Activated CD4-positive, alpha-beta T cell treated with anti-CD3 and anti-CD28 coated beads for 24 hours (primary cell): ENCODE measurements around the gene EFNA2.

ENCODE experiments used
- DNase-seq, 2 donors: peaks; one replicate each; pipeline ENCODE4 v3.0.0-alpha.2; 2020; ENCODE audit warnings: low read depth in 2 of 2

EFNA2 gene

GRCh38 chr19:1284293-1284978, 1.2 kb upstream of the EFNA2 start:
- DNase-seq = no peak

- DNase-seq = no peak
These were observed 515 bp upstream of the EFNA2 start for GRCh38 chr19:1284979-1285736.

- DNase-seq = no peak
These were observed 1.0 kb downstream of the EFNA2 start for GRCh38 chr19:1286487-1287353.

- no peak for DNase-seq
These were observed 1.9 kb downstream of the EFNA2 start for GRCh38 chr19:1287354-1288225.

GRCh38 chr19:1288226-1288612, 2.5 kb downstream of the EFNA2 start:
- DNase-seq = no peak

- no peak for DNase-seq
These were observed 3.4 kb downstream of the EFNA2 start for GRCh38 chr19:1288833-1289685.

- no peak for DNase-seq
These were observed 4.0 kb downstream of the EFNA2 start for GRCh38 chr19:1289686-1290025.

GRCh38 chr19:1290196-1290702, 4.6 kb downstream of the EFNA2 start:
- DNase-seq = no peak

GRCh38 chr19:1290703-1291651, 5.3 kb downstream of the EFNA2 start:
- DNase-seq = no peak

- DNase-seq = no peak
These were observed 6.2 kb downstream of the EFNA2 start for GRCh38 chr19:1291761-1292418.

GRCh38 chr19:1292419-1293151, 6.9 kb downstream of the EFNA2 start:
- no peak for DNase-seq

- no peak for DNase-seq
These were observed 8.3 kb downstream of the EFNA2 start for GRCh38 chr19:1293782-1294604.

GRCh38 chr19:1294688-1295087, 9.0 kb downstream of the EFNA2 start:
- no peak for DNase-seq

GRCh38 chr19:1295169-1296012, 9.7 kb downstream of the EFNA2 start:
- no peak for DNase-seq

- DNase-seq = no peak
These were observed 10.4 kb downstream of the EFNA2 start for GRCh38 chr19:1296078-1296477.

- no peak for DNase-seq
These were observed 11.1 kb downstream of the EFNA2 start for GRCh38 chr19:1296575-1297271.
